HG03469 (cell line): Measurements from ENCODE around the gene MDFIC2.

Experiments used
- ATAC-seq: cut with Tn5 transposase; IDR thresholded peaks from one replicate; pipeline ENCODE4 v1.9.1; 2021; ENCODE audit warnings: mild to moderate bottlenecking, moderate library complexity, moderate number of reproducible peaks; ENCODE audit not compliant: unreplicated experiment

The MDFIC2 gene

GRCh38 chr3:70183781-70184504 is 128.5 kb downstream of the MDFIC2 start:
- no peak for ATAC-seq

GRCh38 chr3:70182166-70182565 is 130.3 kb downstream of the MDFIC2 start:
- no peak for ATAC-seq

DNA sequence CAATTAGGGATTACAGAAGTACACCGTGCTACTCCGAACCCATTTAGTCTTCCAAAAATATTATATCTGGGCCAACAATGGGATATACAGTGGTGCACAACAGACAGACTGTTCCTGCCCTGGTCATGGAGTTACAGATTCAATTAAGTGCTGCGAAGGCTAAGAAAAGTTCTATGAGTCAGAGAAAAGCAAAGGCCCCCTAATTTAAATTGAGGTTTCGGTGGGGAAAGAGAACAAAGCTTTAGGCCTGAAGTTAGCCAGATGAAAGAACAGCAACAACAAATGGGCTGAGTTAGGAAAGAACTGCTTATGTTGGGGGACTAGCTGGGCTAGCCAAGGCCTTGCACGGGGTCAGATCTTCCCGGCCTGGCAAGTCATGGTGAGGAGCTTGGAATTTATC is 131.8 kb downstream of the MDFIC2 start:
- no peak for ATAC-seq

DNA sequence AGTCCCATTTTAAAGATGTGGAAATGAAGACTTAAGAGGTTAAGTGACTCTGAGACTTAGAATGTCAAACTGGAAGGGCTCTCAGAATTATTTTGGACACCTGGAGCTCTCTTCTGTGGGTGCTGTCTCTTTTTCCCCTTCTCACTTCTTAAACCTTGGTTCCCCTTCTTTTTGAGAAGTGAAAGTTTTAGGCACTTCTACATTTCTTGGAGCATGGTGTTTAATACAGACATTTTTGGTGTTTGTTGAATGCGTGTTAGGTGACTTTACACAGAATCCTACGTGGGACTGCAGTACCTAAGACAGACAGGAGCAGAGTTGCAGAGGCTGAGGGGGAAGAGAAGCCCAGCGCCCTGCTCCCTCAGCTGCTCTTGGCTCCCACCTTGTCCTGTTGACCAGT is 133.3 kb downstream of the MDFIC2 start:
- ATAC-seq, result no peak

DNA sequence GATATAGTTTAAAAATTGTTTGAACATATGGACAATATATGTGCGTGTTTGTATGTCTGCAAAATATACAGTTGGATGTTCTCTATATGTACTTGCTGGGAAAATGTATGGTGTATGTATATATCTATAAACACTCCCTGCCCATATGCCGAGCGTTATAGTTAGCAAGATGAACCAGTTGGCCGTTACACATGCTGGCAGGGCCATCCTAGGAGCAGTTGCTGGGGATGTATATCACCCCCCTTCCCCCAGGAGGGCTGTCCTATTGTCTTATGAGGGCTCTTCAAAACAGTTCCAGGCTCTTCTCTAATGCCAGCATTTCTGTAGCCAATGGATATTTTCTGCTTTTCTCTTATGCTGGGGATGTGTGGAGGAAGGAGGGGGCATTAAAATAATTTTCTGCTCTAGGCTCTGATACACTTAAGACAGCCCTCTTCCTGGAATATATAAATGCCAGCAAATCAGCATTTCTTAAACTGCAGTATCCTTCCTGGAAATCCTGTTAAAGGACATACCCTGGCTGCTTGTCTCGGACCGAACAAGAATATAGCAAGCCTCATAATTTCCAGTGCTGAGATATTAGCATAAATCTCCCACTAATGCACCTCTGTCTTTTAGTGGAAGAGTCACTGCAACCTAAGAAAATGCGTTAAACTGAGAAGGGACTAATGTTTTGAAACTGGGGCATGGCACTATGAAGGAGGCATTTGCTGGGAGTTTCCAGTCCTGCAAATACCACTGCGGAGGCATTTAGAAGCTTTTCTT is 134.4 kb downstream of the MDFIC2 start:
- ATAC-seq, result no peak

- ATAC-seq, result no peak
These were observed 136.2 kb downstream of the MDFIC2 start for GRCh38 chr3:70176224-70176623.

- no peak for ATAC-seq
These were observed 155.6 kb downstream of the MDFIC2 start for GRCh38 chr3:70156808-70157207.

DNA sequence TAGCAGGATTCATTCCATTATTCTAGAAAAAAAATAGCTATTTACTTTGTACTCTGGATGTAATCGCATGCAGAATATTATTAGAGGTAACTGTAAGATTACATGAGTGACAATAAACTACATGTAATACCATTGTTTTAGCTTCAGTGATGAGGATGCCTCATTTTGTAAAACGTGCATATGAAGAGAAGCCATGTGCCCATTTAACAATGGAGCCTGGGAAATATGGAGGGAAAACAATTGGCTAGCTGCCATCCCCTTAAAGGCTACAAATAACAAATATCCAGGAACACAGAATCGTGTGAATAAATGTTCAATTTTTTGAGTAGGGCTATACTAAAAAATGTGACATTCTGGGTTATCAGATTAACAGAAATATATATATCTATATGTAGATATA is 161.8 kb downstream of the MDFIC2 start:
- no peak for ATAC-seq

- no peak for ATAC-seq
These were observed 162.6 kb downstream of the MDFIC2 start for GRCh38 chr3:70149714-70150400.
